NCI-H526 (cell line): ENCODE measurements around the gene ZMIZ2.

Experiments
- DNase-seq, 2 experiments: peaks; one replicate each; lab custom pipeline; 2025; lab: John Stamatoyannopoulos, UW

Gene ZMIZ2

DNA sequence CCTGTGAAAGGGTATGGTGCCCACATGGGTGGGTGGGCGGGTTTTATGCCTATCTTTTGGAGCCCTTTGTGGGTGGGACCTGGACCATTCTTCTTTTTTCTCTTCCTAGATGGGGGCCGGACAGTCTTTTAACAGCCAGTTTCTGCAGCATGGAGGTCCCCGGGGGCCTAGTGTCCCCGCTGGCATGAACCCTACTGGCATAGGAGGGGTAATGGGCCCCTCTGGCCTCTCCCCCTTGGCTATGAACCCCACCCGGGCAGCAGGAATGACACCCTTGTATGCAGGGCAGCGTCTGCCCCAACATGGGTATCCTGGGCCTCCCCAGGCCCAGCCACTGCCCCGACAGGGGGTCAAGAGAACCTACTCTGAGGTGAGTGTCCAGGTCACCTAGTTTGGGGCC lies 9.1 kb downstream of the ZMIZ2 start:
- DNase-seq = no peak

DNA sequence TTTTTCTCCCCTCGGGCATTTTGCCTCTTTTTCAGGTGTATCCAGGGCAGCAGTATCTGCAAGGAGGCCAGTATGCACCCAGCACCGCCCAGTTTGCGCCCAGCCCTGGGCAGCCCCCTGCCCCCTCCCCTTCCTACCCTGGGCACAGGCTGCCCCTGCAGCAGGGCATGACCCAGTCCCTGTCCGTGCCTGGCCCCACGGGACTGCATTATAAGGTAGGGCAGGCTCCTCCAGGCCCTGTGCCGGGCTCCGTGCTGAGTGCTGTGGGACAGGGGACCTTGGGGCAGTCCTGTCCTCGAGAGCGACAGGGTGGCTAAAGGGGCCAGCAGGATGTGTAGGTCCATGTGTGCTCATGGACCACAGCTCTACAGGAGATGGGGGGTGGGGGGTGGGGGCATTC lies 10.6 kb downstream of the ZMIZ2 start:
- no peak for DNase-seq

- no peak for DNase-seq
Measured at GRCh38 chr7:44760034-44760580, 11.5 kb downstream of the ZMIZ2 start.

GRCh38 chr7:44761207-44762161 lies 12.8 kb downstream of the ZMIZ2 start:
- DNase-seq = no peak

- DNase-seq = no peak
Measured at GRCh38 chr7:44762300-44762699, 13.7 kb downstream of the ZMIZ2 start.

GRCh38 chr7:44762726-44763522 lies 14.3 kb downstream of the ZMIZ2 start:
- no peak for DNase-seq

GRCh38 chr7:44764081-44764480 lies 15.4 kb downstream of the ZMIZ2 start:
- no peak for DNase-seq

GRCh38 chr7:44764665-44765578 lies 16.3 kb downstream of the ZMIZ2 start:
- DNase-seq = no peak

- no peak for DNase-seq
Measured at GRCh38 chr7:44765579-44766415, 17.1 kb downstream of the ZMIZ2 start.

DNA sequence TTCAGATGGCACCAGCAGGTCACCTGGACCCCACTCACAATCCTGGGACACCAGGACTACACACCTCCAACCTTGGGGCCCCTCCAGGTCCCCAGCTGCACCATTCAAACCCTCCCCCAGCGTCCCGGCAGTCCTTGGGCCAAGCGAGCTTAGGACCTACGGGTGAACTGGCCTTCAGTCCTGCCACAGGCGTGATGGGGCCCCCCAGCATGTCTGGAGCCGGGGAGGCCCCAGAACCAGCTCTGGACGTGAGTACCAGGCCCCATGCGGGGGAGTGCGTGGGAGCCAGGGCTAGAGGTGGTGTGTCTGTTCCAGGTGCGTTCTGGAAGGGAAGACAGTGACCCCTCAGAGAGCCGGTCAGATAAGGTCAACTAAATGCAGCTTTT lies 17.8 kb downstream of the ZMIZ2 start:
- no peak for DNase-seq

DNA sequence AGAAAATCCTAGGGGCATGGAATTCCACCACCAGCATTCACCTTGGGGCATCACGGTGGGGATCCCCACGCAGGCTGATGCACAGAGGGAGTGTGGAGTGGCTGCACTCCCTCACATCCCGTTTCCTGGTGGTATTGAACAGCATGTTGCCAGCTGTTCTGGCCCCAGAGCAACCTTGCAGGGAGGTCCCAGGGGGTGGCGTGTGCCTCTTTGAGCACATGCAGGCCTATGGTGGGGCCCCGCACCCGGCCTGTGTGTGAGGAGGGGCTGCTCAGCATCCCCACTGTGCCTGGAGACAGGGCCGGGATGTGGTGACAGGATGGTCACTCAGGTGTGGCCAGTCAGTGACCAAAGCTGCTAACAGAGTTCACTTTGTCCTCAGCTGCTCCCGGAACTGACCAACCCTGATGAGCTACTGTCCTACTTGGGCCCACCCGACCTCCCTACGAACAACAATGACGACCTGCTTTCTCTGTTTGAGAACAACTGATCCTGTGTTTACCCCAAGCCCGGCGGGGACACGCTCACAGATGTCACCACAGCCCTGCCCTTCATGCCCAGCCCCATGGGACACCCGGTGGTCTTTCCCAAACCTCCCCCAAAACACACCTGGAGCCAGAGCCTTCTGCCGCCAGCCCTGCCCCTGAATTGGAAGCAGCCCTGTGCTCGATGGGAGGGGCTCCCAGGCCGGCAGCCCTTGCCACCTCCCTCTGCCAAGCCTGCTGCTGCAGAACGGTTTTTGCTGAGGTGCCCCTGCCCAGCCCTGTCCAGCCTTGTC lies 18.7 kb downstream of the ZMIZ2 start:
- DNase-seq = no peak

DNA sequence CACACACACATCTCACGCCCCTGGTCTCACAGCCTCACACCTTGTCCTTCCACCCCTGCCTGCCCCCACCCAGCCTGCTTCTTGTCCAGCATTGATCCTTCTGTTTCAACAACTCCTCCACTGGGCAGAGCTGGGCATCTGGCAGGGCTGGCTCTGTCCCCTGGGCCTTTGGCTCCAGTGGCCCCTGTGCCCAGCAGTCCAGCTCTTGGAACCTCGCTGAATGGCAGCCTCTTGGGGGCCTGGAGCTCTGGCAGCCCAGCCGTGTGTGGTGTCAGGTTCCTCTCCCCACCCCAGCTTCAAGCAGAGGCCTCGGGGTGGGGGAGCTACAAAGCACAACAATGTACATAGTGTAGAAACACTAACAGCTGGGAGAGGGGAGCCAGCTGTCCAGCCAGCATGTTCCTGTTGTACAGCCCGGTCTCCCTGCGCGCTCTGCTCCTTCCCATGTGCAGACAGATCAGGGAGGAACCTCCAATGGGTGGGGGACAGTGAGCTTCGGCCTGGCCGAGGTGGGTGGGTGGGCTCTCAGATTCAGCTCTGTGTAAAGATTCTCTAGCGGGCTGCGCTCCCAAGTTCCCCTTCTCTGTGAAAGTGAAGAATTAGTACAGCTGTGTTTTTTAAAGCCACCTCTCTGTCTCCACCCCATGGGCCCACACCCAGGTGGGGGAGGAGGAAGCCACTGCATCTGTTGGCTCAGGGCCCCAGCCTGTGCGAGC lies 19.4 kb downstream of the ZMIZ2 start:
- no peak for DNase-seq

DNA sequence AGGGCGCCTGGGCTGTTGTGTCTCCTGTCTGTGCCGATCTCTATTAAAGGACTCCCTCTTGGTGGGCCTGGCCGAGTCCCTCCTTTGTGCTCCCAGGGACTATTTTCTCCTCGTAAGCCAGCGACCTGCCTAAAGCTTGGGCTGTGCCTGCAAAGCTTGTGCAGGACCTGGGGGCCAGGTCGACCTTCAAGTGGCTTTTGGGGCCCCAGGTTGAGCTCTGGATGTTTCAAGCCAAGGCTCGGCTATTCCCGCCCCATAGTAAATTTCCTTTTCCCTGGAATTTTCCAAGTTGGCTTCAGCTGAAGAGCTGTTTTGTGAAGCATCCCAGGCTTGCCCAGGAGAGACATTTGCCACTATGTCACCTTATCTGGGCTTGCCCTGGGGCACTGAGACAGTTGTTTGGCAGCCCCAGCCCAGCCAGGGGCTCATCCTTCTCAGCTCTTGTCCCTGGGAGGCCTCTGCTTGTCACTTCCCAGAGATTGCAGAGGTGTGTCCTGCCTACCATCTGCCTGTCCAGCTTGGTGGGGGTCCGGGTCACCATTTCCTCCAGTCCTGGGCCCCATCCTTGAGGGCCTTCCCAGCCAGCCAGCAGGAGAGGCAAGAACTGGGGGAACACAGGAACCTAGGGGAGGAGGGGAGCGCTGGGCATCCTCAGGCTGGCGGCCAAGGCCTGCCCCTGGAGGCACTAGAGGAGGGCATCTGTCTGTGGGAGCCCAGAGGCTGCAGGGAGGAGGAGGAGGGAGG lies 20.2 kb downstream of the ZMIZ2 start:
- no peak for DNase-seq

DNA sequence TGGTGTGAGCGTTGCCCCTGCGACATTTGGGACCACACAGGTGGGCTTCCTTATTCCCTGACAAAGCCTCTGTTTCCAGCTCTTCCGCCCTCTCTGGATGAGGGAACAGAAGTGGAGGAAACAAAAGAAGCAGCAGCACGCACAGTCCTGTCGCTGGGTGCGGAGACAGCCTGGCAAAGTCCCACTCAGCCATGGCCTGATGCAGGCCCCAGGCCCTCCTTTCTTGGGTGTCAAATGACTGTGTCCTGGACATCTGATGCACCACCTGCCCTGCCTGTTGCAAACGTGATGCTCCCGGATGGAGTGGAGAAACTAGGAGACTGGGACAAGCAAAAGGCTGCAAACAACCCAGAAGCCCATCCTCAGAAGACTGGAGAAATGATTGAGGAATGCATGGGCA lies 20.7 kb downstream of the ZMIZ2 start:
- no peak for DNase-seq

- DNase-seq = no peak
Measured at GRCh38 chr7:44769776-44770294, 21.2 kb downstream of the ZMIZ2 start.

GRCh38 chr7:44771358-44771757 lies 22.7 kb downstream of the ZMIZ2 start:
- no peak for DNase-seq

DNA sequence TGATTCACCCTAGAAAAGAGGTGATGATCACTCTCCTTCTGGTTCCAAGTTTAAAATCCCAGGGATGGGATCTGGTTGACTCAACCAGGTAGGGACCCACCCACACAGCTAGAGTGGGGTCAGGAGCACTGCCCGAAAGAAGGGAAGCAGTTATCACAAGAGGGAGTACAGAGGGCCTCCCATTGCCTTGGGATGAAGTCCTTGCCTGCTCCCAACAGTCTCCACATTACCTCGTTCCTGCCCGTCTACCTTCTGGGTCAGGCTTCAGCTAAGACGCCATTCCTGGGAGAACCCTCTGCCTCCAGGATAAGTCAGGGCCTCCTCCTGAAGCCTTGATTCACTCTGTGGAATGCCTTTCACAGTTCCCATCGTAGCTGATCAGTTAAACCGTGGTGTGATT lies 23.8 kb downstream of the ZMIZ2 start:
- no peak for DNase-seq

DNA sequence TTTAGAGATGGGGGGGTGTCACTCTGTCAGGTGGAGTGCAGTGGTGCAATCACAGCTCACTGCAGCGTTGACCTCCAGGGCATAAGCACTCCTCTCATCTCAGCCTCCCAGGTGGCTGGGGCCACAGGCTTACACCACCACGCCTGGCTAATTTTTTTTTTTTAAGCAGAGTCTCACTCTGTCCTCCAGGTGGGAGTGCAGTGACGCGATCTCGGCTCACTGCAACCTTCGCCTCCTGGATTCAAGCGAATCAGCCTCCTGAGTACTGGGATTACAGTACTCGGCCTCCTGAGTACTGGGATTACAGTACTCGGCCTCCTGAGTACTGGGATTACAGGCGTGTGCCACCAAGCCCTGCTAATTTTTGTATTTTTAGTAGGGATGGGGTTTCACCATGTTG lies 24.2 kb downstream of the ZMIZ2 start:
- DNase-seq = peak; percentile 29 to 41
